ENCODE measurements around the gene POU3F2.

Gene POU3F2

DNA sequence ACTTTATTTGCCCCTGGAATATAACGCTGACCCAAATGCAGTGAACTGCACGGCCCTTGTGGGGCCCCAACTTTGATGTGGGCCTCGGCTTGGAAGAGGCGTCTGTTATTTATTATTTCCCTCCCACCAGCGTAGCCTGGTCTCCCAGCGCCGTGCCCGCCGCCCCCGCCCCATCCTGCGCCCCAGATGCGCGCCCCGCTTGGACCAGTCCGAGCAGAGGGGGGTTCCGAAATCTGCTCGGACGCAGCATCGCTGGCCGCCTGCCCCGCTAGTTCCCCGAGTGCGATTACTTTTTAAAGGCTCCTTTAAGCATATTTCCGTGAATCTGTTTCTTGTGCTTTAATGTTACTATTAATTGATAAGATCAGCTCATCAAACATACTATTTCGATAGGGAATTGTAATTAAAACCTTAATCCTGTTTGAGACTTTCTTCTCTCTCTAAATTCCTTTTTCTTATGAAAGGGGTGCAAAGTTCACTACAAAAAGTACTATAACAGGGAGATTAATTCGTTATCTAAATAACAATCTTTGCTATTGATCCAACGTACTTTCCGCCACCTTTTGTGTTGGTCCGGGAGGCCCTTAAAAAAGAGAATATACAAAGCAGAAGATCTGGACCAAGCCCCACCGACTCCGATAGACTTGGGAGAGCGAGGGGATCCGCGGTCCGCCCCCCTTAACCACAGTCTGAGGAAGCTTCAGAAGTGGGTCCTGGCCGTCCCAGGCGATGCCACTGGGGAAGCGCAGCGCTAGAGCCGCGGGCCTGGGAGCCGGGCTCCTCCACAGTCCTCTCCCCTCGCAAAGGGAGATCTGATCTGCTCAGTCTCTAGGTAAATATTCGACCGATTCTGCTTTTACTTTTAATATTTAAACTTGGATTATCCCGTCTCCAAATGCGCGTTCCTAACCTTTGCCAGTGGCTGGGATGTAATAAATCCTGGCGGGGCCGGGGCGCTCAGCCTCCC, 10.2 kb downstream of the POU3F2 start:
- DNase-seq (ENCODE audit: low read depth): no peak

DNA sequence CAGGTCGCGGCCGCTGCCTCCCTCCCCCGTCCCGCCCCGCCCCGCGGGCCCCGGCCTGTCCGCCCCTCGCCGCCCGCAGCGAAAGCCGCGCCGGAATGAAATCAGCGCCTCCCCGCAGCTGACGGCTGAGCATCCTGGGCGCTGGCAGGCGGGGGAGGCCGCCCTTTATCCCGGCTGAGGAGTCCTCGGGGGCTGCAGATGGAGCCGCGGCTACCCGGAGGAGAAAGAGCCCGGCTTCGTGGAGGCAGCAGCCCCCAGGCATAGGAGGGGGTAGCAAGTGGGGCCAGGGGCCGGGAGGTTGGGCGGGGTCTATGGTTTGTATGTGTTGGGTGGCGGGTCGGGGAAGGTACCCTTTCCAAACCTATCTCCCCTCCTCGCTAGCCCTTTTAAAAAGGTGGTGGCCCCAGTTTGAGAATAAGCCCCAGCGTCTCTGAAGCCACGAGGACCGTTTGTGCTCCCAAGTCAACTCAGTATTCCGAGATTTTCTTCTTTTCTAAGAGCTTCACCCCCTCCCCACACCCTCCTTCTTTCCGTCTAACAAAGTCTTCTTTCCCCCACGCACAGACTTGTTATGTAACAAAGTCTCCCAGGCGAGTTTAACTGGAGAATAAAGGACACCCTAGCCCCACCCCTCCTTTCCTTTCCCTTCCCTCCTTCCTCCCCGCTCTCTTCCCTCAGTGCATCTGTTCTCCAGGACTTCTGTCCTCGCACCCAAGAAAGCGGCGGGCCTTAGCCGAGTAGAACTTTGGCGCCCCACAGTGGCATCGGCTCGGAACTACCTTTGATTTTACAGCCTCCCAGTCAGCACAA, 11.0 kb downstream of the POU3F2 start:
- DNase-seq (ENCODE audit: low read depth): peak; percentile 69

DNA sequence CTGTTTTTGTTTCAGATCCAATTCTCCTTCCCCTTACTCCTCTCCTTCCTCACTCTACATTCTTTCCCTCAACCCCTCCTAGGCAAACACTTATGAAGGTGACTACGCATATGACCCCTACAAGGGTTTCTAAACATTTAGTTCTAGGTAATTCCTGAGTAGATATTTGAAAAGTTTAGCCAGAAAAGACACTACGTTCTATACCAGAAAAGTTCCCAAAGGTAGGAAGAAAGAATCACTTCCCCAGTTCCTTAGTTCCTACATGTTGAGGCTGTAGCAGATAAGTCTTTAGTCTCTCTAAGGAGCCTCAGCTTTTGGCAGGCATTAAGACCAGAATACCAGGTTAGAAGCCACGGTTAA, 11.6 kb downstream of the POU3F2 start:
- DNase-seq (ENCODE audit: low read depth): no peak

DNA sequence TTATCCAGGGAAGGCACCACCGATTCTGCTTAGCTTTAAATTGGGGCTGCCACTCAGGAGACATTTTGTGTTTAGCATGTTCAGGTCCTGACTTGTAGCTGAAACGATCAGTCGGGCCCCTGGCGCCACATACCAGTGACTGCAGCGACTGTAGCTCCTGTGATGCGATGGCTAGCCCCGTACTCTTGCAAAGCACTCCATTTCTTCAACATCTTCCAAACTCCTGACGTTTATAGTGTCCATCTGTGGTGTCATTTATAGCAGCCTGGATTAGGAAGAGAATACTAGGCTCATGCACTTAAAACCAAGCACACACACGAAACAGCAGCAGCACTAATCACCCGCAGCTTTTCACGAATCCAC, 13.0 kb downstream of the POU3F2 start:
- DNase-seq (ENCODE audit: low read depth): no peak

DNA sequence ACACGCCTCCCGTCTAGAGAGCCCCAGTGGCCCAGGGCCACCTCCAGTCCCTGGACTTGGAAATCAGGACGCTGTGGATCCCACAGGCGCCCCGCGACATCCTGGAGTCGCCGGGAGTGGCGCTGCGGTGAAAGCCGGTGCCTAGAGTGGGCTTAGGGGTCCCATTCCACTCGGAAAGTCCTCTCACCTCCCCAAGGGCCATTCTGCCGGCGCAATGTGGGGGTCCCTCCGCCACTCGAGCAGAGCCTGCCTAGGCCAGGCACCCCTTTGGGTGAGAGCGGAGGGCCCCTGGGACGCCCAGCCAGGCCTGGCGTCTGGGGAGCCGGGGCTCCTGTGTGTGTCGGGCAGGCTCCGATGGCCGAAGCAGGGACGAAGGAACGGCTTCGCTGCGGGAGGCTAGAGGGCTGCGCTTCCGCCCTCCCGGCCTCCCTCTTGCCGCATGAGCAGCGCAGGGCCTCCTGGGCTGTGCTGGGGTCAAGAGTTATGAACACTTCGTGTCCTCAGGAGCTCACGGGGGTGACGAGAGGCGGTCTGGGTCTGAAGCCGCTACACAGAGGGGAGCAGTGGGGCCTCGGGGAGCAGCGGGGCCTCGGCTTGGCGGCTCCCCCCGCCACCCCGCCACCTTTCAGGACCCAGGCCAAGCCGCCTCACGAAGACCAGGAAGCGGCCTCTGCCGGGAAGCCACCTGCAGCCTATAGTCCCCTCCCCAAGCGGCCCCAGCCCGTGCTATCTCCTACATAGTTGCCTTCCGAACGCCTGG, 13.6 kb downstream of the POU3F2 start:
- DNase-seq (ENCODE audit: low read depth): no peak

DNA sequence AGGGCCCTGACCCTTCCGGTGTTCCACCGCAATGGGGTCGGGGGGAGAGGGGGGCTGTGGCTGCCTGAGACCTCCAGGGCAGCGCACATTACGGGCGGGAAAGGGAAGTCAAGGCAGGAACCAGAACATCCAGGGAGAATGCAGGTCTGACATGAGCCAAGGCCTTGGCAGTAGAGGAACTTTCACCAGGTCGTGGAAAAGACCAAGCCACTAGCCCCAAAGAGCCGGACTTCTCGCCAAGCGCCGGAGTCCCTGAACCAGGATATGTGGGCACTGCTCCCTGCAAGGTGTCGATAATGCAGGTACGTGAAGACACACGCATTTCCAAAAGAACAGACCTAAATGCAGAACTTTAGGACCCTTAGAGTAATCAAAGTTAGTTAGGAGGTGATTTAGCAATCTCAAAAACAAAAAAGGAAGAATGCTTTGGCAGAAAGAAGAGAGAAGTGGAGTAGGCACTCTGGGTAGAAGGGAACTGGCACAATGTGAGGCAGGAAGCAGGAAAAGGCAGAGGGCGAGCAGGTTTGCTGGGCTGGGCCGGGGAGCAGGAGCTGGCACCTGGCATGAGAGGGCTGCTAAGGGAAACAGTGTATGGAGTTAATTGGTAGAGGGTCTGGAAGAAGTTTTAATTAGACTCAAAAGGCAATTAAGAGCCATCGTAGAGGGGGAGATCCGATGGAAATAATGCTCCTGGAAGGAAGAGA, 14.3 kb downstream of the POU3F2 start:
- DNase-seq (ENCODE audit: low read depth): no peak

DNA sequence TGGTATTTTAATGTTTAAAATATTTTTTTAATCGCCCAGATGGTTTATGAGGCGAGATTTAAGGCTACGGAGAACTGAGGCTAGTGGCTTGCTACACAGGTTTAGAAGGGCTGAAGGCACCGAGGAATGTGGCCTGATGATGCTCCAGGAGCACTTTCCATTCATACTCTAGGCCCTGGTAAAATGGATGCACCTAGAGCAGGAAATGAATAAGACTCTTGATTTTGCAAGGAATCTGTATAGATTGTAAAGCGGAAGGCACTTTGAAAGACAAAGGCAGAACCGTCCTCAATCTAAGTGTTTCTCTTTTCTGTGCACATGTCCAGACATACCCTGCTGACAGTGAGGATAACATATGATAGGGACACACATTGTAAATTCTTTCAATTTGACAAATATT, 30.1 kb downstream of the POU3F2 start:
- DNase-seq (ENCODE audit: low read depth): no peak

DNA sequence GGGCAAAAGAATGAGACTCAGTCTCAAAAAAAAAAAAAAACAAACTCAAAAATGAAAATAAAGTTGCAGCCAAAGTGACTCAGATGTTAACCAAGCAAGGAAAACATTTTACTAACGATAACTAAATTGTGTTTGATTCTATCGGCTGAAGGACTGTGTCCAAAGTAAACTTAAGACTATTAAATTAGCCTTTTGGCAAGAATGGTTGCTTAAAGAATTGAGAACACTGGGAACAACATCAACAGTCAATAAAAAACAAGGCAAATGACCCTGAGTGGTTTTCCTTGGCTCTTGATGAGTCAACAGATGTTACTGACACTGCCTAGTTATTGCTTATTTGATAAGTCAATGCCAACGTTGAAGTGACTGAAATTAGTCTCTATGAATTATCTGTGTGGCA, 36.7 kb downstream of the POU3F2 start:
- peak; percentile 59 for DNase-seq (ENCODE audit: low read depth)

DNA sequence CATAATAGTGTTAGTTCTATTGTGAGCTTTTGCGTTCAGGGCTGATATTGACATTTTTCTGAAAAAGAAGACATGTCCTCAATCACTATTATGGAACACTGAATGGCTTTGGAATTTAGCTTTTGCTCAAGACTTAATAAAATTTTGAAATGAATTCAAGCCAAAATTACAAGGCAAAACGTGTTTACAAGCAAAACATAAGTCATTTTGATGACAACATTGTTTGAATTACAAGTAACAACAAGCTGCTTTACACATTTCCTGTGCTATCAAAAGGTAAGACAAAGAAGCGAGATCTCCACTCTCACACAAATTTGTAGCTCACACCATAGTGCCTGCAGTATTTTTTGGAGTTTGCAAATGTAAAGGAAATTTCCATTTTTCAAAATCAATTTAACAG, 37.4 kb downstream of the POU3F2 start:
- no peak for DNase-seq (ENCODE audit: low read depth)

DNA sequence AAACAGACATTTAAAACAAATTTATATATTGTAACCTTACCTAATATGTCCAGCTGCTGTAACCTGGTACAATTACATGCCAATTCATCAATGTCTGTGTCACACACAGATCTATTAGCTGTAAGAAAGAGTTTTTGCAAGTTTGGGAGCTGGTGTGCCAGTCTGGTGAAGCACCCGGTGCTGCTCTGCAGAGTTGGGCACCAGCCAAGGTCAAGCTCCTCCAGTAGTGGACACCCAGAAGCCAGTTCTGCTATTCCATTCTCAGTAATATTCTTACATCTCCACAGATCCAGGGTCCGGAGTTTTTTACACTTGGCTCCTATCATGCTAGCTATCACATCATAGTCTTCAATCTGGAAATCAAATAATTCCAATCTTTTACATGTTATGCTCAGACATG, 41.0 kb downstream of the POU3F2 start:
- DNase-seq (ENCODE audit: low read depth): no peak

DNA sequence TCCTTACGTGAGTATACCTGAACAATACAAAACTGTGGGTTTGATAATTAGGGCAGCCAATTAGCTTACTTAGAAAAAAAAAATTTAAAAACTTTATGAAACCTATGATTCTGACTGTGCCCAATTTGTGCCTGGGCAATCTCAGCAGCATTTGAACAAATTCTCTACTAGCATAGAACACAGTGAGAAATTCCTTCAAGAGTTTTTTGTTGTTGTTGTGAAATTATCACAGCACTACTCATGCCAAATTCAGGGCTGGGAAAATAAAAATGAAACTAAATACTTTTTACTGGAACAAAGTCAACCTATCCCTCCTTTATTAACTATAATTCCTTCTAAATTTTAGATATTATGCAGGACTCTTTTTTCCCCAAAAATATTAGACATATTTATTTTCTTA, 42.9 kb downstream of the POU3F2 start:
- DNase-seq (ENCODE audit: low read depth): no peak

DNA sequence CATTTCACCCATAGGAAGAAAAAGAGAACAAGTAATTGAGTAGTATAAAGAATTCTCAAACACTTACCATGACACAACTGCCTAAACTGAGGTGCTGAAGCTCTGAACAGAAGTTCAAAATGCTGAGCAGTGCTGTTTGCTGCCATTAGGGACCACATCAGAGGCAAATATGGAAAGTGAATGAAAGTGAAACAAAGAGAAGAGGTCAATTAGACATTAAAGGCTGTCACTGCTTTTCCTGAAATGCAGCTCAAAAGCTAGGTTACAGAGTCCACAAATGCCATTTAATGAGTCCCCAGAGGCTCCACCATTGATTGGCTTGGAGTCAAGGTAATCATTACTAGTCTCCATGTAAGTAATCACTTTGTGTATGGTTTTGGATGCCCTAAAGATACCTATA, 46.1 kb downstream of the POU3F2 start:
- DNase-seq (ENCODE audit: low read depth): no peak

DNA sequence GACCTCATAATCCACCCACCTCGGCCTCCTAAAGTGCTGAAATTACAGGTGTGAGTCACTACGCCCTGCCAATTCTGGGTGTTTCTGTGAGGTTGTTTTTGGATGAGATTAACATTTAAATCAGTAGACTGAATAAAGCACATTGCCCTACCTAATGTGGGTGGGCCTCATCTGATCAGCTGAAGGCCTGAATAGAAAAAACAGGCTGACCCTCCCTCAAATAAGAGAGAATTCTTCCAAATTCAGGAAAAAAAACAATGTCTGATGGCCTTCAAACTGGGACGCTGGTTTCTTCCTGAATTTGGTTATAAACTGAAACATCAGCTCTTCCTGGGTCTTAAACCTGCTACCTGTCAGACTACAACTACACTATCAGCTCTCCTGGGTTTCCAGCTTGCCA, 51.0 kb downstream of the POU3F2 start:
- no peak for DNase-seq (ENCODE audit: low read depth)

DNA sequence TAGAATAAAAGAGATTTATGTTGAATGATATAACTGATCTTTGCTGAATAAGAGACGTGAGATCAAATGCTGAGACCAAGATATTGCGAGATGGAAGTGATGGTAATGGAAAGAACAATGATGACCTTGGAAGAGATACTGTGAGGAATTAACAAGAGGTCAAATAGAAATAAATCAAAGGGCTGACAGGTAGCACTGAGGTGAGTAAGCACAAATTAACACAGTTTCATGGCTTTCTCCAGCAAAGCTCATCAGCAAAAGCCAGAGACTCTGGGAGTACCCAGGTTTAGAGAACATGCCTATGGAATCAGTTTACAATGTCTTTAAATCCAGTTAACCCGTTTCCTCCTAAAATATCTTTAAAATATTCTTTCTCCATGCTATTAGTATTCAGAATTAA, 53.3 kb downstream of the POU3F2 start:
- DNase-seq (ENCODE audit: low read depth): no peak
